Breast epithelium (tissue), 4 donors: ENCODE measurements around the gene DCTN2. TPM values are rescaled to one million over a fixed set of nuclear protein-coding genes. Genes with fewer than 3 reads are reported as not detected.

Experiments
- DNase-seq, 2 donors: peaks; one replicate each; pipeline ENCODE4 v3.0.0-alpha.2; 2019; ENCODE audit warnings: low spot score in 2 of 2
- H3K27ac ChIP-seq, 2 donors: fragments of 200-600 bp; sonication (generic) in 1 of 2; one replicate each; pipeline ENCODE4 v1.5.1; 2016 to 2019; ENCODE audit warnings: mild to moderate bottlenecking in 1 of 2
- H3K27me3 ChIP-seq, 2 donors: fragments of 200-600 bp; sonication (generic) in 1 of 2; one replicate each; pipeline versions ENCODE4 v1.5.1 to v1.6.0; 2017 to 2019; ENCODE audit warnings: control low read depth in 1 of 2, mild to moderate bottlenecking in 1 of 2
- H3K36me3 ChIP-seq: fragments of 200-600 bp; one replicate; pipeline ENCODE4 v1.5.1; 2019
- H3K4me1 ChIP-seq, 2 donors: fragments of 200-600 bp; sonication (generic); one replicate each; pipeline ENCODE4 v1.5.1; 2016 to 2019; ENCODE audit warnings: control low read depth in 1 of 2
- H3K4me3 ChIP-seq, 3 donors: fragments of 200-600 bp; sonication (generic); 1 replicate in 2 of 3; 2 replicates in 1 of 3; pipeline ENCODE4 v1.5.1; 2016 to 2019; ENCODE audit warnings: mild to moderate bottlenecking in 3 of 3, moderate library complexity in 2 of 3
- H3K9me3 ChIP-seq, 2 donors: fragments of 200-600 bp; sonication (generic) in 1 of 2; one replicate each; pipeline ENCODE4 v1.5.1; 2016 to 2019; ENCODE audit warnings: control low read depth in 1 of 2
- CTCF ChIP-seq, 3 donors: fragments of 450-650 bp; IDR thresholded peaks; one replicate each; pipeline ENCODE4 v1.5.1; 2016 to 2017; ENCODE audit warnings: antibody characterized with exemption in 3 of 3, mild to moderate bottlenecking in 3 of 3, moderate library complexity in 3 of 3
- POLR2A ChIP-seq: fragments of 450-650 bp; IDR thresholded peaks from one replicate; pipeline ENCODE4 v1.6.1; 2016; ENCODE audit warnings: antibody characterized with exemption, mild to moderate bottlenecking, moderate library complexity
- POLR2AphosphoS5 ChIP-seq, 3 donors: sonication (generic); formaldehyde crosslinking; IDR thresholded peaks; one replicate each; pipeline ENCODE4 v1.6.1; 2017; ENCODE audit warnings: antibody characterized with exemption in 3 of 3
- intact Hi-C: fragments of 100-400 bp; cut with DNase I; formaldehyde crosslinking; loops from one replicate; pipeline ENCODE4 v1.15.1; 2023; ENCODE audit warnings: low total_unique reads
- total RNA-seq, 3 donors: library from RNA; depleted of rRNA; stranded (reverse); fragments of >200 nt; gene quantifications; one replicate each; pipeline ENCODE4 v1.1.0, GENCODE V29; 2016

Gene DCTN2
- total RNA-seq, 3 donors from 2014 or later, result 108 to 138 (median 131) TPM

GRCh38 chr12:57530396-57531142, 16.4 kb downstream of the DCTN2 start:
- H3K27ac ChIP-seq, result no peak overlapping the region
- no peaks in the 10 kb centered on the region for H3K4me1 ChIP-seq
- H3K4me3 ChIP-seq, result no peak overlapping the region
- peaks cover 4% of the 10 kb centered on the region for H3K36me3 ChIP-seq
- H3K9me3 ChIP-seq, result no peaks in the 10 kb centered on the region
- intact Hi-C loops, result no loop called here
- DNase-seq, result no peak
- no peaks in the 10 kb centered on the region for H3K27me3 ChIP-seq
- TF ChIP-seq CTCF (IDR thresholded peaks at IDR 0.05), result no peak

- peaks cover 4% of the 10 kb centered on the region for H3K36me3 ChIP-seq
- H3K9me3 ChIP-seq, result no peaks in the 10 kb centered on the region
- H3K4me3 ChIP-seq, result no peak overlapping the region
- no peaks in the 10 kb centered on the region for H3K27me3 ChIP-seq
- intact Hi-C loops, result no loop called here
- H3K4me1 ChIP-seq, result peaks cover 0 to 2% of the 10 kb centered on the region in 2 donors
- H3K27ac ChIP-seq, result no peak overlapping the region
- no peak for DNase-seq
- TF ChIP-seq POLR2A, result no peak
- no peak for TF ChIP-seq CTCF (IDR thresholded peaks at IDR 0.05)
- no peak for TF ChIP-seq POLR2AphosphoS5 (IDR thresholded peaks at IDR 0.05)
Measured at GRCh38 chr12:57529831-57530230, 17.2 kb downstream of the DCTN2 start.

GRCh38 chr12:57528831-57529555, 18.0 kb downstream of the DCTN2 start:
- peaks cover 4% of the 10 kb centered on the region for H3K36me3 ChIP-seq
- no peaks in the 10 kb centered on the region for H3K9me3 ChIP-seq
- H3K4me1 ChIP-seq, result peaks cover 0 to 10% of the 10 kb centered on the region in 2 donors
- H3K27me3 ChIP-seq, result no peaks in the 10 kb centered on the region
- no peak for DNase-seq
- intact Hi-C loops, result no loop called here
- TF ChIP-seq POLR2AphosphoS5 (IDR thresholded peaks at IDR 0.05), result no peak
- no peak for TF ChIP-seq CTCF (IDR thresholded peaks at IDR 0.05)
- no peak overlapping the region for H3K27ac ChIP-seq
- H3K4me3 ChIP-seq, result no peak overlapping the region

GRCh38 chr12:57528176-57528575, 18.8 kb downstream of the DCTN2 start:
- H3K36me3 ChIP-seq, result peaks cover 4% of the 10 kb centered on the region
- TF ChIP-seq POLR2AphosphoS5 (IDR thresholded peaks at IDR 0.05) (no peak), CTCF (IDR thresholded peaks at IDR 0.05) (no peak), POLR2A (no peak)
- H3K4me3 ChIP-seq, result no peak overlapping the region
- H3K9me3 ChIP-seq, result no peaks in the 10 kb centered on the region
- DNase-seq, result no peak
- H3K4me1 ChIP-seq, result peaks cover 0 to 17% of the 10 kb centered on the region in 2 donors
- no peaks in the 10 kb centered on the region for H3K27me3 ChIP-seq
- H3K27ac ChIP-seq, result no peak overlapping the region
- intact Hi-C loops, result no loop called here

- intact Hi-C loops, result no loop called here
- peaks cover 2% of the 10 kb centered on the region for H3K36me3 ChIP-seq
- TF ChIP-seq POLR2AphosphoS5 (IDR thresholded peaks at IDR 0.05) (no peak), CTCF (IDR thresholded peaks at IDR 0.05) (no peak), POLR2A (no peak)
Measured at GRCh38 chr12:57527184-57527583, 19.8 kb downstream of the DCTN2 start.

More at GRCh38 chr12:57527184-57527583, 19.8 kb downstream of the DCTN2 start:
- H3K4me1 ChIP-seq, result peaks cover 0 to 18% of the 10 kb centered on the region in 2 donors
- H3K27ac ChIP-seq, result no peak overlapping the region
- no peak for DNase-seq
- H3K27me3 ChIP-seq, result no peaks in the 10 kb centered on the region
- H3K9me3 ChIP-seq, result no peaks in the 10 kb centered on the region
- no peak overlapping the region for H3K4me3 ChIP-seq
